Smooth muscle cell (in vitro differentiated cells): ENCODE measurements around the gene PCMT1. TPM values are rescaled to one million over a fixed set of nuclear protein-coding genes. Genes with fewer than 3 reads are reported as not detected.
A peak's percentile ranks its signal among the peaks of the same experiment; 100 is the strongest.
"Not testable (repeated sequence)": the region's sequence is repeated elsewhere in the genome, so short reads cannot be mapped to it uniquely, and the experiment has no call there.

ENCODE experiments used
- DNase-seq: peaks from one replicate; lab custom pipeline; 2025; ENCODE audit not compliant: unreplicated experiment; lab: John Stamatoyannopoulos, UW
- H2AFZ ChIP-seq: fragments of 200-600 bp; sonication (generic); 2 replicates; pipeline ENCODE4 v1.6.0; 2016; ENCODE audit warnings: antibody characterized with exemption, low read depth, mild to moderate bottlenecking
- H3F3A ChIP-seq: fragments of 200-600 bp; sonication (generic); 2 replicates; pipeline ENCODE4 v1.6.0; 2017; ENCODE audit warnings: antibody characterized with exemption, low read depth
- H3K27ac ChIP-seq: fragments of 200-600 bp; sonication (generic); 2 replicates; pipeline ENCODE4 v1.5.1; 2016; ENCODE audit warnings: low read depth, mild to moderate bottlenecking
- H3K27me3 ChIP-seq: fragments of 200-600 bp; sonication (generic); 2 replicates; pipeline ENCODE4 v1.6.1; 2016; ENCODE audit warnings: low read depth, mild to moderate bottlenecking
- H3K36me3 ChIP-seq: fragments of 200-600 bp; sonication (generic); 2 replicates; pipeline ENCODE4 v1.5.1; 2016; ENCODE audit warnings: low read depth
- H3K4me1 ChIP-seq: fragments of 200-600 bp; sonication (generic); 2 replicates; pipeline ENCODE4 v1.5.1; 2016; ENCODE audit warnings: low read depth
- H3K4me2 ChIP-seq: fragments of 200-600 bp; sonication (generic); 2 replicates; pipeline ENCODE4 v1.6.0; 2016; ENCODE audit warnings: mild to moderate bottlenecking
- H3K4me3 ChIP-seq: fragments of 200-600 bp; sonication (generic); 2 replicates; pipeline ENCODE4 v1.5.1; 2016; ENCODE audit warnings: mild to moderate bottlenecking
- H3K79me2 ChIP-seq: fragments of 200-600 bp; sonication (generic); 2 replicates; pipeline ENCODE4 v1.6.0; 2016; ENCODE audit warnings: low read depth, mild to moderate bottlenecking
- H3K9ac ChIP-seq: fragments of 200-600 bp; sonication (generic); 2 replicates; pipeline ENCODE4 v1.6.0; 2016; ENCODE audit warnings: low read depth
- H3K9me3 ChIP-seq: fragments of 200-600 bp; sonication (generic); replicated peaks from 2 replicates; pipeline ENCODE4 v1.5.1; 2016; ENCODE audit warnings: low read depth
- H4K20me1 ChIP-seq: fragments of 200-600 bp; sonication (generic); 2 replicates; pipeline ENCODE4 v1.6.0; 2016; ENCODE audit warnings: low read depth
- CTCF ChIP-seq: fragments of 200-600 bp; sonication (generic); IDR thresholded peaks from 2 replicates; pipeline ENCODE4 v1.5.1; 2017; ENCODE audit warnings: borderline replicate concordance, mild to moderate bottlenecking, antibody characterized with exemption; ENCODE audit not compliant: insufficient read depth, poor library complexity, severe bottlenecking
- WGBS: methylation state at CpG from one replicate; pipeline ENCODE4 v1.1.7; 2016; ENCODE audit warnings: low lambda C conversion rate; 5-methylcytosine and 5-hydroxymethylcytosine counted together
- polyA plus RNA-seq: library from polyadenylated mRNA; unstranded; fragments of >200 nt; fragmentation: Nextera tagmentation; extraction: Ambion mirVana; gene quantifications from 2 replicates; pipeline ENCODE4 v1.2.1, GENCODE V29; 2016
- total RNA-seq: library from RNA; depleted of rRNA; stranded (reverse); fragments of >200 nt; gene quantifications from 2 replicates; pipeline ENCODE4 v1.2.3, GENCODE V29; 2014

PCMT1 gene
- total and polyA plus RNA-seq, 2 experiments from 2014 or later: 97.9 to 139 TPM

DNA sequence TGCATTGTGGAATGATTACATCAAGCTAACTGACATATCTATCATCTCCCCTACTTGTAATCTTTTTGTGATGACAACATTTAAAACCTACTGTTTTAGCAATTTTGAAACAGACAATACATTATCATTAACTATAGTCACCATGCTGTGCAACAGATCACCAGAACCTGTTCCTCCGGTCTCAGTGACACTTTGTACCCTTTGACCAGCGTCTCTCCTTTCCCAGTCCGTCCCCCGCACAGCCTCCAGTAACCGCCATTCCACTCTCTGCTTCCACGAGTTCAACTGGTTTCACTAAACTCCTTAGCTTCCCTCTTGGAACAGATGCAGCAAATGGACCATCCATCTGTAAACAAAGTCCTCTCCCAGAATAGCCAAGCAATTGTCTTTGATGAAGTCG, 92.8 kb downstream of the PCMT1 start:
- H2AFZ ChIP-seq: no peak overlapping the region
- no peaks in the 10 kb centered on the region for H3K36me3 ChIP-seq
- no peaks in the 10 kb centered on the region for H3K9me3 ChIP-seq
- peaks cover 11% of the 10 kb centered on the region for H3F3A ChIP-seq
- peaks cover 8% of the 10 kb centered on the region for H3K4me1 ChIP-seq
- H3K4me3 ChIP-seq: no peak overlapping the region
- no peak for TF ChIP-seq CTCF
- no peak overlapping the region for H3K27ac ChIP-seq
- no peaks in the 10 kb centered on the region for H3K27me3 ChIP-seq
- WGBS: 91% methylated on average over 7 of the region's 7 CpGs
- peaks cover 15% of the 10 kb centered on the region for H4K20me1 ChIP-seq
- H3K9ac ChIP-seq: no peak overlapping the region
- no peaks in the 10 kb centered on the region for H3K79me2 ChIP-seq
- DNase-seq: no peak
- H3K4me2 ChIP-seq: no peak overlapping the region

GRCh38 chr6:149843051-149843633, 93.6 kb downstream of the PCMT1 start:
- Histone ChIP-seq H3K9me3 (no peaks in the 10 kb centered on the region), H3K27ac (no peak overlapping the region), H3K4me1 (peaks cover 9% of the 10 kb centered on the region), H3F3A (peaks cover 16% of the 10 kb centered on the region), H3K4me3 (no peak overlapping the region), H3K9ac (no peak overlapping the region), H4K20me1 (peaks cover 16% of the 10 kb centered on the region), H3K36me3 (no peaks in the 10 kb centered on the region), H3K4me2 (no peak overlapping the region), H3K27me3 (no peaks in the 10 kb centered on the region), H2AFZ (no peak overlapping the region), H3K79me2 (no peaks in the 10 kb centered on the region)
- no peak for DNase-seq
- TF ChIP-seq CTCF: no peak
- 93% methylated on average over 10 of the region's 10 CpGs for WGBS

- H3K4me2 ChIP-seq: peak overlapping the region; percentile 60
- H3F3A ChIP-seq: peaks cover 24% of the 10 kb centered on the region
- not testable (repeated sequence) for H3K9ac ChIP-seq, H3K4me1 ChIP-seq, H3K27me3 ChIP-seq, H3K4me3 ChIP-seq, H2AFZ ChIP-seq, H3K9me3 ChIP-seq, DNase-seq, H3K36me3 ChIP-seq, H3K79me2 ChIP-seq
- H4K20me1 ChIP-seq: peaks cover 16% of the 10 kb centered on the region
- 89% methylated on average over 4 of the region's 4 CpGs for WGBS
- peak overlapping the region; percentile 53 for H3K27ac ChIP-seq
Measured at GRCh38 chr6:149844036-149844435, 94.5 kb downstream of the PCMT1 start.

DNA sequence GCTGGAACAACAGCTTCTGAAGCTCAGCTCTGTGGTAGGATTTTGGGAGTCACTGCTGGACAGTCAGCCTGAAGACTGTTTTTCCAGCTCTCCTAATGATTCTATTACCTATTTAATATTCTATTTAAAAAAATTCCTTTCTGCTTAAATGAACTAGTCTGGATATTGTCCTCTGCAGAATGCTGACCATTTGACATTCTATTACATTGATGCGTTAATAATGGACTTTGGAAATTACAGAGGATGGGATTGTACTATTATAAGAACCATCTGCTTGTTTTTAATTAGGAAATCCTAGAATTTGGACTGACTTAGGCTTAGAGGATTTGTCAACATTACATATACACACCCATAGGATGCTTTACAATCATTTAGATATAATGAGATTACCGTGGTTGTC, 94.9 kb downstream of the PCMT1 start:
- 89% methylated on average over 2 of the region's 2 CpGs for WGBS
- peaks cover 16% of the 10 kb centered on the region for H4K20me1 ChIP-seq
- peaks cover 9% of the 10 kb centered on the region for H3K4me1 ChIP-seq
- H3K27me3 ChIP-seq: no peaks in the 10 kb centered on the region
- no peak overlapping the region for H3K4me3 ChIP-seq
- no peaks in the 10 kb centered on the region for H3K36me3 ChIP-seq
- H3K4me2 ChIP-seq: peak overlapping the region; percentile 60
- H3K79me2 ChIP-seq: no peaks in the 10 kb centered on the region
- no peaks in the 10 kb centered on the region for H3K9me3 ChIP-seq
- H3K9ac ChIP-seq: no peak overlapping the region
- H3F3A ChIP-seq: peaks cover 24% of the 10 kb centered on the region
- peak overlapping the region; percentile 53 for H3K27ac ChIP-seq
- H2AFZ ChIP-seq: no peak overlapping the region
- no peak for TF ChIP-seq CTCF
- no peak for DNase-seq
